ENCODE results near the gene CRLF1. TPM values are rescaled to one million over a fixed set of nuclear protein-coding genes. Genes with fewer than 3 reads are reported as not detected.

Gene CRLF1
- total and polyA plus RNA-seq, 8 donors, result 2.6 to 15.9 (median 12.3) TPM; not detected in 1

DNA sequence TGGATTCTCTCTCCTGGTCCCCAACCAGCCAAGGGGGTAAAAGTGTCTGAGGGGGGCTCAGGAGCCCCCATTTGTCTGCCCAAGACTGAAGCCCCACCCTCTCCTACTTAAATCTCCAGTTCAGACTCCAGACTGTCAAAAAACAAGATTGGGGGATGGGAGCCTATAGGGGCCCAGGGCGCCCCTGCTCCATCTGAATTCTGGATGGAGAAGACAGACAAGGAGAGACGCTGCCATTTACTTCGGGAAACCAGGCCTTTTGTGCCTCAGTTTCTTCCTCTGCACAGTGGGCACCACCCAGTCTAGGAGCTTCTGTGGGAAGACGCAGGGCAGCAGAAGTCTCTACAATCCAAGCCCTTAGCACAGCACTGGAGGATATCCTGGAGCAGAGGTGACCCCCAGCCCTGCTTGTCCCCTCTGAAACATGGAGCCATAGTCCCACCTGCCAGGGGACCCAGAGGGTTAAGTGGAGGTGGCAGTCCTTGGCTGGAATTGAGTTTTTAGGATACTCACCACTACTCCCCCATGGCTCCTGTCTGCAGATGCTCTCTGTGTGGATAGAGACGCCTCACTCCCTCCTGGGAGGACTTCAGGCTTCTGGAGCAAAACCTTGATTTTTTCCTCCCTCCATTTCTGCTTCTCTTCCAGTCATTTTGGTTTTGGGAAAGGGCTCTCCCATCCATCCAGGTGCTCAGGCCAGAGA, 1.7 kb upstream of the CRLF1 start:
- WGBS, 5 donors, result 35 to 55% (median 40%) methylated on average over 4 to 5 of the region's 5 CpGs
- no peak for DNase-seq
- Histone ChIP-seq H3K4me3 (no peak overlapping the region), H3K4me1 (peaks cover 51 to 66% (median 65%) of the 10 kb centered on the region in 4 donors), H3K27ac (no peak overlapping the region), H3K9me3 (no peaks in the 10 kb centered on the region), H3K36me3 (no peaks in the 10 kb centered on the region), H3K27me3 (peaks cover 62 to 97% (median 96%) of the 10 kb centered on the region in 3 donors)
- intact Hi-C loops (cut with DNase I; ENCODE audit: low total_unique reads), result no loop called here
- TF ChIP-seq, protein P1, sequence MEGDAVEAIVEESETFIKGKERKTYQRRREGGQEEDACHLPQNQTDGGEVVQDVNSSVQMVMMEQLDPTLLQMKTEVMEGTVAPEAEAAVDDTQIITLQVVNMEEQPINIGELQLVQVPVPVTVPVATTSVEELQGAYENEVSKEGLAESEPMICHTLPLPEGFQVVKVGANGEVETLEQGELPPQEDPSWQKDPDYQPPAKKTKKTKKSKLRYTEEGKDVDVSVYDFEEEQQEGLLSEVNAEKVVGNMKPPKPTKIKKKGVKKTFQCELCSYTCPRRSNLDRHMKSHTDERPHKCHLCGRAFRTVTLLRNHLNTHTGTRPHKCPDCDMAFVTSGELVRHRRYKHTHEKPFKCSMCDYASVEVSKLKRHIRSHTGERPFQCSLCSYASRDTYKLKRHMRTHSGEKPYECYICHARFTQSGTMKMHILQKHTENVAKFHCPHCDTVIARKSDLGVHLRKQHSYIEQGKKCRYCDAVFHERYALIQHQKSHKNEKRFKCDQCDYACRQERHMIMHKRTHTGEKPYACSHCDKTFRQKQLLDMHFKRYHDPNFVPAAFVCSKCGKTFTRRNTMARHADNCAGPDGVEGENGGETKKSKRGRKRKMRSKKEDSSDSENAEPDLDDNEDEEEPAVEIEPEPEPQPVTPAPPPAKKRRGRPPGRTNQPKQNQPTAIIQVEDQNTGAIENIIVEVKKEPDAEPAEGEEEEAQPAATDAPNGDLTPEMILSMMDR (IDR thresholded peaks at IDR 0.05), result no peak
- TF ChIP-seq POLR2A (IDR thresholded peaks at IDR 0.05) (no peak), POLR2AphosphoS5 (IDR thresholded peaks at IDR 0.05) (no peak), EP300 (IDR thresholded peaks at IDR 0.05) (no peak)

GRCh38 chr19:18607226-18608101, 865 bp upstream of the CRLF1 start:
- 1 to 4% (median 2%) methylated on average over 47 to 68 of the region's 68 CpGs for WGBS, 5 donors
- H3K27ac ChIP-seq, result no peak overlapping the region
- no peaks in the 10 kb centered on the region for H3K9me3 ChIP-seq
- H3K36me3 ChIP-seq, result no peaks in the 10 kb centered on the region
- intact Hi-C loops (cut with DNase I; ENCODE audit: low total_unique reads), result no loop called here
- peaks cover 57 to 97% (median 94%) of the 10 kb centered on the region in 3 donors for H3K27me3 ChIP-seq
- TF ChIP-seq, protein P1 (IDR thresholded peaks at IDR 0.05), result no peak
- TF ChIP-seq POLR2AphosphoS5 (IDR thresholded peaks at IDR 0.05), result no peak
- TF ChIP-seq EP300 (IDR thresholded peaks at IDR 0.05), result no peak
- no peak for TF ChIP-seq POLR2A (IDR thresholded peaks at IDR 0.05)
- H3K4me1 ChIP-seq, result peaks cover 43 to 58% (median 57%) of the 10 kb centered on the region in 4 donors
- H3K4me3 ChIP-seq, result peak overlapping the region; percentile 10 to 39 (median 28)
- DNase-seq, result no peak

DNA sequence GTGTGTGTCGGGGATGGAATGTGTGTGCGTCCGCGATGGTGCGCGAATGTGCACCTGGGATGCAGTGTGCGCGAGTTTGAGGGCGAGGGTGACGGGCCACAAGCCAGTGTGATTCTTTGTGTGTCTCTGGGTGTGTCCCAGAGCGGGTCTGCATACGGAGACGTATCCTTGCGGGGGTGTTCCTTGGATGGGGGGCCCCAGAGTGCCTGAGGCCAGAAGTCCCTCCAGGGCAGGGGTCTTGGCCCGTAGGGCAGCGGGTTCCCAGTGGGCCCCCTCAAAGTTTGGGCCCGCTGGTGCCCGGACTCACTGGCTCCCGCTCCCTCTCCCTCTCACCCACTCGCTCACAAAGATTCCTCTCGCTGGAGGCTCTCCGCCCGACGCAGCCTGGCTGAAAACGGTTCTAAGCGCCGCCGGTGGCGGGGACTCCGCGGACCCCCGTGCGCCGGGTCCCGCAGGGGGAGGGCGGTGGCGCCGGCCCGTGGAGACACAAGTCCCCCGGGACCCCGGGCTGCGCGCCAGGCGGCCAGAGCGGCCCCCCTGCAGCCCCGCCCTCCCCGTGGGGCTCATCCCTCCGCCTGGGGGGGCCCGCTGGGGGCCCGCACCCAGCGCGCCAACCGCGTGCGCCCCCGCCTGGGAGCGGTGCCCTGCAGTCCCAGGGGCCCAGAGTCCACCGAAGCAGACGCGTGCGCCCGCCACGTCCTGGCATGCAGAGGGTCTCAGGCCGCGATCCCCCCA, 886 bp downstream of the CRLF1 start:
- H3K4me1 ChIP-seq, result peaks cover 26 to 41% (median 39%) of the 10 kb centered on the region in 4 donors
- H3K4me3 ChIP-seq, result peak overlapping the region; percentile 19 to 33 (median 26)
- DNase-seq, result no peak
- 1 to 5% (median 3%) methylated on average over 16 to 65 of the region's 65 CpGs for WGBS, 5 donors
- no peaks in the 10 kb centered on the region for H3K36me3 ChIP-seq
- H3K27ac ChIP-seq, result no peak overlapping the region
- intact Hi-C loops (cut with DNase I; ENCODE audit: low total_unique reads), result no loop called here
- no peaks in the 10 kb centered on the region for H3K9me3 ChIP-seq
- H3K27me3 ChIP-seq, result peaks cover 53 to 96% (median 86%) of the 10 kb centered on the region in 3 donors
- TF ChIP-seq POLR2AphosphoS5 (IDR thresholded peaks at IDR 0.05) (no peak), POLR2A (IDR thresholded peaks at IDR 0.05) (no peak), EP300 (IDR thresholded peaks at IDR 0.05) (no peak)
- TF ChIP-seq, protein P1 (IDR thresholded peaks at IDR 0.05), result no peak

DNA sequence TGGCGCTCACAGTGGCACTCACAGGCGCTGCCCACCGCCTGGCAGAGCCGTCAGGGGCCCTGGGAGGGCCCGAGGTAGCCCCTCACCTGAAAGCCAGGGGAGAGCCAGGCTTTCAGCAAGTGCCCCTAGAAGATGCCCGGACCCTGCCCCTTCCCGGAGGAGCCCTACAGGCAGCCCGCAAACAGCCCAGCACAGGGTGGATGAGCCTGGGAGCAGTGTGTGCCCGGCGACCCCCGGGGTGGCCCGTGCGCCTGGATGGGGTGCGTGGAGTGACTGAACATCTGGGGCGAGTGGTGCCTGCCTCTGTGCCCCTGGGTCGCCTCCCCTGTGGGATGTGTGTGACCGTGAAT, 1.4 kb downstream of the CRLF1 start:
- H3K36me3 ChIP-seq, result no peaks in the 10 kb centered on the region
- no peak for DNase-seq
- H3K27me3 ChIP-seq, result peaks cover 48 to 96% (median 80%) of the 10 kb centered on the region in 3 donors
- H3K27ac ChIP-seq, result no peak overlapping the region
- 9 to 17% (median 15%) methylated on average over 9 to 17 of the region's 17 CpGs for WGBS, 5 donors
- TF ChIP-seq, protein P1 (IDR thresholded peaks at IDR 0.05), result no peak
- TF ChIP-seq POLR2A (IDR thresholded peaks at IDR 0.05) (no peak), POLR2AphosphoS5 (IDR thresholded peaks at IDR 0.05) (no peak), EP300 (IDR thresholded peaks at IDR 0.05) (no peak)
- intact Hi-C loops (cut with DNase I; ENCODE audit: low total_unique reads), result no loop called here
- no peaks in the 10 kb centered on the region for H3K9me3 ChIP-seq
- H3K4me3 ChIP-seq, result peak overlapping the region in 2 of 4 donors; percentile 27 to 33
- H3K4me1 ChIP-seq, result peaks cover 23 to 37% (median 35%) of the 10 kb centered on the region in 4 donors

All from stomach (tissue), 9 donors.